ENCODE results near the gene OGFOD1.

DNA sequence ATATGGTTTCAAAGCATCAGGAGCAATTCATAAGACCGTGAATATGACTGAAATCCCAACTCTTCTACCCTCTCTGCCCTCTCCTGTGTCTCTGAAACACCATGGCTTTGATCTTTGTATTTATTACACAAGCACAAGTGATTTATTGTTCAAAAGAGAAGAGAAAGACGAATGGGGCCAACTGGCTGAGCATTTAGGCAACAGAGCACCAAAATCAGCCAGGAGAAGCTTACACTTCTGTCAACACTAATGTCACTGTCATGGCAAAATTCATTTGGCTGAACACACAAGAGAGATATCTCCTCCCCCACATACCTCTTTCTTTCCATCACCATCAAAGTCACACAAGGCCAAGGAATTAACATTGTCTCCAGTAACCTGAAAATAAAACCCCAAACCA, 59.2 kb downstream of the OGFOD1 start:
- TF ChIP-seq CTCF (IDR thresholded peaks at IDR 0.05): no peak
- no peak for TF ChIP-seq POLR2A (IDR thresholded peaks at IDR 0.05)
